GM18517 (cell line): ENCODE data around the gene KRT74.

Source experiments
- ATAC-seq: cut with Tn5 transposase; IDR thresholded peaks from one replicate; pipeline ENCODE4 v1.9.1; 2021; ENCODE audit warnings: mild to moderate bottlenecking, moderate library complexity; ENCODE audit not compliant: unreplicated experiment

The KRT74 gene

GRCh38 chr12:52573743-52574142 is at the start of gene KRT74:
Gene KRT74 (minus strand): TSS chr12:52573843. CDS start chr12:52573777, 66 bp downstream.
- no peak for ATAC-seq

DNA sequence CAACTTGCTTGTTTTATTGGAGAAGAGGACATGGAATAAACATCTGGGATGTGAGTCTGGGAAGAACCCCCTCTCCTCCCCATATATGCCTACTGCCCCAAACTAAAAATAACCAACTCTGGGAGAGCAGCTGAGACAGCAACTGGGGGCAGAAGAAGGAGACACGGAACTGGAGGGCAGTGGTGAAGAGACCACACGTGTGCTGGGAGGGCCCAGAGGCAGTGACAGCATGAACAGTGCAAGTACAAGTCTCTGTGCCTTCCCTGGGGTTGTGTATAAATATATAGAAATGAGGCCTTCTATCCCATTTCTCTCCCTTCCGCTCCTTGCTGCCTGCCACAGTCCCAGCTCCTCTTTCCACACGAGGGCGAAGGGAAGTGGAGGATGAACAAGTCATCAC is 48.7 kb upstream of the KRT74 start:
- no peak for ATAC-seq

DNA sequence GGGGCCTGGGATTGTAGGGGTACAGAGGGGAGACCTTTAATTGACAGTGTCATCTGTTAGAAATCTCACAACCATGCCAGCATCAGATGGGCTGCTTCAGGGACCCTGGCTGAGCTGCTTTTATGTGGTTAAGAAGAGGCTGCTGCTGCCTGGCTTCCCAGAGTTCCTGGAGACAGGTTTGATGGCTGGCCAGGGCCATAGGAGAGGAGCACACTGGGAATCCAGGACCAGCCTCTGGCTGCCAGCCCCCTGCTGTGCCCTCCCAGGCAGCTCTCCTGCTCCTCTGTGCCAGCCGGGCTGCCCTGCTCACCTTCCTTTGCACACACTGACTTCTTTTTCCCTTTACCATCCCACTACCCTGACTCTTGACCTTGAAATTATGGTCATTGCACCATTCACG is 45.2 kb upstream of the KRT74 start:
- no peak for ATAC-seq

DNA sequence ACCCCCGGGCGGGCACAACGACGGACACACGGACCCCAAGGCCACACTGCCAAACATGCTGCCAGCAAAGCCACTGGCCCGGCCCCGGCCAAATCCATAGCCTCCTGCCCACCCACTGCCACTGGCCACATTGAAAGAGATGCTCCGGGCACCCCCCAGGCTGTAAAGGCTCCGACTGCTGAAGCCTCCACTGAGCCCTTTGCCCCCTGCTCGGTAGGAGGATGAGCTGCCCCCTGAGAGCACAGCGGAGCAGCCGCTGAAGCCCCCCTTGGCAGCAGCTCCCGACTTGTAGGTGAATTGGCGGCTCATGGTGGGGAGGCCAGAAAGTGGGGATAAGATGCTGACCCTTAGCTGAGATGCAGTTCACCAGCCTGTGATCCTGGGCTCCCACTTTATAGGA is 44.6 kb upstream of the KRT74 start, which contains the start of gene KRT73:
Gene KRT73, minus strand, starts transcription at position 344 of the 400 bp plus-strand sequence. Its CDS starts 35 bp downstream, at position 309.
- ATAC-seq = no peak

GRCh38 chr12:52617403-52617785 is 43.8 kb upstream of the KRT74 start:
- ATAC-seq = no peak

- ATAC-seq = no peak
Measured at GRCh38 chr12:52616680-52617402, 43.2 kb upstream of the KRT74 start.

DNA sequence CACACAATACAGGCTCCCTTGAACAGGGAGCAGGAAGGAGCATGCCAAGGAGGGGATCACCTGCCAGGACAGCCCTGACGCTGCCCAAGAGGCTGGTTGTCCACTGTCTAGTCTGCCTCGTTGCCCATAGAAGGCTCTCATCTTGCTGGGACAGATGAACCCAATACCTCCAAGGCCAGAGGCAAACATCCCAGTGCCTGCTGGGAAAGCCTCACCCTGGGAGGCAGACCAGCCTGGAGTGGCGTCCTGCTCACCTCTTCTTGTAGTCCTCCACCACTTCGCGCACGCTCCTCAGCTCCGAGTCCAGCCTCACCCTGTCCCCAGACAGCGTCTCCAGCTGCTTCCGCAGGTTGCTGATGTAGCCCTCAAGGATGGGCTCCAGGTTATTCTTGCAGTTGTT is 42.3 kb upstream of the KRT74 start:
- ATAC-seq = no peak

DNA sequence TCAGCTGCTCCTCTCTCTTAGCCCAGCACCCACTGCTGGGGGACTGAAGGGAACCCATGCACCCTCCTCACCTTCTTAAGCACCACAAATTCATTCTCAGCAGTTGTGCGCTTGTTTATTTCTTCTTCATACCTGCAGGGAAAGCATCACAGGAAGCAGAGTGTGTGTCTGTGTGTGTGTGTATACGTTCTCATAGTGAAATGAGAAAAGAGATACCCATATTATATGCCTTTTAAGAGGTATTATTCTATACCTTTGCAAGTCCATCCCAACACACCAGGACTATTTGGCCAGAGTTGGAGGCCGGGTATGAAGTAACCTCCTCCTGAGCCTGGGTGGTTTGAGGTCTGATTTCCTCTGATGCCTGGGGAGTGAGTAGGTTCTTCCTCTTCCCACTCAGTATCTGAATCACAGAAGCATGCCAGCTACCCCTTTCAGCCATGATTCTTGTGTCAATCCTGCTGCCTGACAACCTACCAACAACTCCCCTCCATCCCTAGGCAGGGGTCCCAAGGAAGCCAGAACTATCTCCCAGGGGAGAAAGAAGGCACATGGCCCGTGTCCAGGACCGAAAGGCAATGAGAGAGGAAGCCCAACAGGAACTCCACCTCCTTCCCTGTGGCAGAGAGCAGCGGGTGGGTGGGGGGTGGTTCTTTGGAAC is 41.7 kb upstream of the KRT74 start:
- ATAC-seq = no peak

- ATAC-seq = no peak
Measured at GRCh38 chr12:52614381-52615207, 41.0 kb upstream of the KRT74 start.

DNA sequence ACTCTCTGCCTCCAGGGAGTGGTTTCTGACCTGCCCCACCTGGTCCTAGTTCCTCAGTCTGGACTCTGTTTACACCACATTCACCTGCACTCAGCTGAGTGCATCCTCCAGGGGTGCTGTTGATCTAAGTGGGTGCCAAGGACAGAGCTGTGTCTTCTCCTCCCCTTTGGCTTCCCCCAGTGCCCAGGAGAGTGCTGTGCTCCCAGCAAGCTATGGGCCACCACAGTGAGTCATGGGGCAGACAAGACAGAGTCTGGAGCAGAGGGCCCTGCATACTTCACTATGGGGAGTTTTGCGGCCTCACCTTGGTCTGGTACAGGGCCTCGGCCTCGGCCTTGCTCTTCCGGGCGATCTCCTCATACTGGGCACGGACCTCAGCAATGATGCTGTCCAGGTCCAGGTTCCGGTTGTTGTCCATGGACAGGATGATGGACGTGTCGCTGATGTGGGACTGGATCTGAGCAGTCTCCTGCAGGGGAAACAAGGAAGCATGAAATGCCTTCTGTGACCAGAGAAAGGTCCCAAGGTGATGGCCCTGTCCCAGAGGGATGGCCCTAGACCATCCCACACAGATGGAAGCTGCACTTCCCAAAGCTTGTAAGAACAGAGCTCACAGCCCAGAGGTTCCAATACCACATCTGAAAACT is 39.9 kb upstream of the KRT74 start:
- no peak for ATAC-seq

DNA sequence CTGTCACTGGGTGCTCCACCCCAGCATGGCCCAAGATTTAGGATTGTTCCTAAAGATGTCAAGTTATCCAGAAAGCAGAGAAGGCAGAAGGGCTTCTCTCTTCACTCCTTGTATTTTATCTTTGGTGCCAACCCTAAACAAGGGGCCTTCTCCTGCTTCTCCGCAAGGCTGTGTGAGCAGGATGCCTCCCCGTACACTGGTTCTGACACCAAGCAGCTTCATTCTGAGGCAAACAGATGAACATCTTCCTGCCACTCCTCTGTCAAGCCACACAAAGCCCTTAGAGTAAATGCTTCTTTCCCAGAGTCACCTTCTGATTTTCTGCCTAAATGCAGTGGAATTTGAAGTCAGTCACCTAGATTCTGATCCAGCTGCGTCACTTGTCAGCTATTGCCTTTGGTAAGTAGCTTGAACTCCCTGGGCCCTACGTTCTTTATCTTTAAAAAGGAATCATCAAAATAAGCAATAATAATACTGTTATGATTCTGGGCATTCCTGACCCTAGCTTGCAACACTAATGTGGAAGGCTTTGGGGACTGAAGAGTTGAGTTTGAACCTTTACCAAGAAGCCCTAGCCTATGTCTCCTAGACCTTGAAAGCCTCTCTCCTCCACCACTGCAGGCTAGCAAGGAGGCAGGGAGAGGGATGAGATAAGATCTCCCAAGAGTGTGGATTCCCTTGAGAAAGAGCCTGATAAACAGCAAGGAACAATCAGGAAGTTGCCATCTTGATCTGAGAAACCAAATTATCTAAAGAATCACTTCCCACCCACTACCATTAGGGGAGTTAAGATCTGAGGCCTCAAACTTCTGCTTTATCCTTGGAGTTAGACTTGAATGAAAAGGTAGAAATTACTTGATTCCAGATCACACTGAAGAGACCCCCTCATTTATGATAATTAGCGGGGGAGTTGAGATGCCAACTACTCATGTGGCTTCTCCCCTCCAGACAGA is 39.1 kb upstream of the KRT74 start:
- no peak for ATAC-seq

DNA sequence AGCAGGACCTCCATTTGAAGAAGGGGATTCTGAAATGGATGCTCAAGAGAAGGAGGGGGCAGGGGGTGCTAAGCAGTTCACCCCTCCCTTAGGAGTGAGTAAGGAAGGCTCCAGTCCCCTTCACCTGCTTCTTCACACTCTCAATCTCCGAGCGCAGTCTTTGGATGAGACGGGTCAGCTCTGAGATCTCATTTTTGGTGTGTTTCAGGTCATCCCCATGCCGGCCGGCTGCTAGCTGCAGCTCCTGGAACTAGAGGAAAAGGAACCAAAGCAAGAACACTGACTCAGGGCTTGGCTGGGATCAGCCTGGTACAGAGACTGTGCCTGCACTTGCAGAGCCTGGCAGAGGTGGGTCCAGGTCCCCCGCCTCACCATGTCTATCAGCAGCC is 37.4 kb upstream of the KRT74 start:
- ATAC-seq = no peak

DNA sequence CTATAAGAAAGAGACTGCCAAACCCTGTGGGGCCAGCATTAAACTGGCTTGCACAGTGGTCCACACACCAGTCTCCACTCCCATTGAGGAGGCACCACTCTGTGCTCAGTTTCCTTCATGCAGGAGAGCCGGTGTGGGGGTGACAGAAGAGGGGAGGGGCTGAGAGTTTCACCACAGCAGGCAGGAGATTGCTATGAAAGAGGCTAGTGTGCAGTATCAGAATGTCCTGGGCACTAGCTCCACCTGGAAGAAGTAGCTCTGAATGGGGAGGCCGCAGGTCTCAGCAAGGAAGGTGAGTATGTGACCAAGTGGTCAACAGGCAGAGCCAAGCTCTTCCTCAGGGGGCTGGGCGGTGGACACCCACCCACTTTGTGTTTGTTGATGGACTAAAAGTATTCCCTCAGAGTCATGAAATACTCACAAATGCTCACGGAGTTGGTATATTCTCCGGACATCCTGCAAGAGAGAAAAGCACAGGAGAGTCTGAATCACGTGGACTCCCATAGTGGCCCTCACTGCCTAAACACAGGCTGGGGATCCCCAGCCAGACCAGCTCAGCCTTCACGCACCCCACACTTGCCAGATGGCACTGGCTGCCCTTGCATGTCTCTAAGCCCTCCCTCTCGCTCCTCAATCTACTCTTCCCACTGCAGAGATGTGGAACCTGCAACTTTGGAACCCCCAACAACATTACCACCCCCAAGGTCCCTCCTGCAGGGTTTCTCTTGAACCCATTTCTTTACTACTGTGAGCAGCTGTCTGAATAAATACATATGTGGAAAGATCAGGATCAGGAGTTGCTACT is 35.4 kb upstream of the KRT74 start:
- ATAC-seq = no peak

DNA sequence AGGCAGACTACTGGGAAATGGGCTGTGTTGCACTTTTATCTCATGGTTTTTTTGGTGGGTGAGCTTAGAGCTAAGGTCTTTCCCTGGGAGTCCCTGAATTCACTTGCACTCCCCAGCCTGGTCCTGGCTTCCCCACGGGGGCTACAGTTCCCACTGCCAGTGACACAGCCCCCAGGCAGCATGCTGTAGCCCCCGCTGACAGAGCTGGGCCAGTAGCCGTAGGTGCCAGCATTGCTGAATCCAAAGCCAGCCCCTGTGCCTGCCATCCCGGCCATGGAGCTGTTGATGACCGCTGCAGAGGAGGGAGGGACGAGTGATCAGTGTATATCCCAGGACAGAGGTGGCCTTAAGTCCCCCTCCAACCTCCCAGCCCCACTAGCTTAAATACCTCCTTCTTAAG is 34.5 kb upstream of the KRT74 start:
- ATAC-seq = no peak

GRCh38 chr12:52607314-52607713 is 33.7 kb upstream of the KRT74 start:
- ATAC-seq = no peak

DNA sequence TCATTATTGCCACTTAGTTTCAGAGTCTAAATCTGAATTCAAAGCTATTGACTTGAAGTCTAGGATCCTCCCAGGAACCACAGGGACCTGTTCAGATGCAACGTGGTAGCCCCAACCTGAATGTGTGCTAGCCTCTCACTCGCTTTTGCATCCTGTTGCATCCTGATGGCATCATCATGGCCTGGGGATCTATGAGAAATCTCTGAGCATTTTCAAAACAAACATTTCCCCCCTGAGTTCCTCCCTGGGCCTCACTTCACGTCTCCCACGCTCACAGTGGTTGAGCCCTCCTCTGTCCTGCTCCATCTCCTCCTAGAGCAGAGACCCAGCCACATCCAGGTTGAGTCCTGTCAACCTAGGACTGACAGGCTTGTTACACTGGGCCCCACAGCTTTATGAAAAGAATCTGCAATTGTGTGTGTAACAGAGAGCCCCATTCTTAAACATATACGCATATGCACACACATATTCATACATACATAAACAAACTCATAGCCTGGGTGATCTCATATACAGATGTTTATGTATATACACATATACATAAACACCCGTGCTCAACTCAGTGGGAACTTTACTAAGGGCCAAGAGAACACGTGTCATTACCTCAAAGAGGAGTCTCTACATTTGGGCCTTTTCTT is 33.1 kb upstream of the KRT74 start:
- no peak for ATAC-seq

- ATAC-seq = no peak
Measured at GRCh38 chr12:52606096-52606495, 32.5 kb upstream of the KRT74 start.

GRCh38 chr12:52605542-52605941 is 31.9 kb upstream of the KRT74 start:
- ATAC-seq = no peak

GRCh38 chr12:52604859-52605258 is 31.2 kb upstream of the KRT74 start:
- no peak for ATAC-seq
